Esophagus muscularis mucosa (tissue), 4 donors: Measurements from ENCODE around the gene EPX. TPM values are rescaled to one million over a fixed set of nuclear protein-coding genes. Genes with fewer than 3 reads are reported as not detected.
"Not testable (repeated sequence)": the region's sequence is repeated elsewhere in the genome, so short reads cannot be mapped to it uniquely, and the experiment has no call there.

ENCODE experiments used
- DNase-seq: peaks from one replicate; pipeline ENCODE4 v3.0.0-alpha.2; 2017; ENCODE audit errors: extremely low spot score
- H3K27ac ChIP-seq, 4 donors: fragments of 200-600 bp; sonication (generic); replicated peaks in 1 of 4; 1 replicate in 3 of 4; 2 replicates in 1 of 4; pipeline ENCODE4 v1.5.1; 2016 to 2019; ENCODE audit warnings: mild to moderate bottlenecking in 1 of 4
- H3K27me3 ChIP-seq, 4 donors: fragments of 200-600 bp; sonication (generic); one replicate each; pipeline versions ENCODE4 v1.5.1 to v1.6.0; 2016 to 2019
- H3K36me3 ChIP-seq, 4 donors: fragments of 200-600 bp; sonication (generic); one replicate each; pipeline ENCODE4 v1.5.1; 2016 to 2019
- H3K4me1 ChIP-seq, 4 donors: fragments of 200-600 bp; sonication (generic); one replicate each; pipeline ENCODE4 v1.5.1; 2016 to 2019
- H3K4me3 ChIP-seq, 4 donors: fragments of 200-600 bp; sonication (generic); 1 replicate in 2 of 4; 2 replicates in 2 of 4; pipeline ENCODE4 v1.5.1; 2016 to 2019; ENCODE audit warnings: mild to moderate bottlenecking in 4 of 4, moderate library complexity in 1 of 4
- H3K9me3 ChIP-seq, 4 donors: fragments of 200-600 bp; sonication (generic); 1 replicate in 3 of 4; 2 replicates in 1 of 4; pipeline ENCODE4 v1.5.1; 2016 to 2019
- CTCF ChIP-seq, 3 experiments: fragments of 200-600 bp in 2 of 3; fragments of 450-650 bp in 1 of 3; sonication (generic) in 2 of 3; IDR thresholded peaks; one replicate each; pipeline ENCODE4 v1.5.1; 2017 to 2019; ENCODE audit warnings: antibody characterized with exemption in 3 of 3, mild to moderate bottlenecking in 2 of 3, moderate library complexity in 1 of 3
- EP300 ChIP-seq: sonication (generic); formaldehyde crosslinking; IDR thresholded peaks from one replicate; pipeline ENCODE4 v1.6.1; 2017; ENCODE audit warnings: antibody characterized with exemption
- POLR2A ChIP-seq: fragments of 450-650 bp; IDR thresholded peaks from one replicate; pipeline ENCODE4 v1.6.1; 2017; ENCODE audit warnings: antibody characterized with exemption, moderate library complexity, mild to moderate bottlenecking, low read depth
- POLR2AphosphoS5 ChIP-seq, 2 donors: sonication (generic); formaldehyde crosslinking; IDR thresholded peaks; one replicate each; pipeline ENCODE4 v1.6.1; 2017; ENCODE audit warnings: antibody characterized with exemption in 2 of 2
- WGBS: methylation state at CpG from one replicate; pipeline ENCODE4 v1.1.5; 2018; 5-methylcytosine and 5-hydroxymethylcytosine counted together
- intact Hi-C: fragments of 100-400 bp; cut with DNase I; formaldehyde crosslinking; loops from one replicate; pipeline ENCODE4 v1.15.1; 2023
- total RNA-seq, 4 donors: library from RNA; depleted of rRNA; stranded (reverse); fragments of >200 nt; gene quantifications; one replicate each; pipeline versions ENCODE4 v1.1.0 to v1.2.1, GENCODE V29; 2016

Gene EPX
- total RNA-seq = not detected

GRCh38 chr17:58192612-58193011 lies at the start of gene EPX:
Gene EPX (plus strand): TSS chr17:58192726. CDS start chr17:58192847, 121 bp downstream.
- Histone ChIP-seq H3K36me3 (no peaks in the 10 kb centered on the region), H3K27me3 (peaks cover 0 to 85% (median 3%) of the 10 kb centered on the region in 4 donors), H3K27ac (no peak within 1 kb of the TSS), H3K9me3 (no peaks in the 10 kb centered on the region), H3K4me1 (no peaks in the 10 kb centered on the region), H3K4me3 (no peak within 1 kb of the TSS)
- TF ChIP-seq POLR2A (no peak), EP300 (no peak), POLR2AphosphoS5 (IDR thresholded peaks at IDR 0.05) (no peak), CTCF (IDR thresholded peaks at IDR 0.05) (no peak)
- WGBS = 43% methylated on average over 3 of the region's 6 CpGs
- intact Hi-C loops = no loop called here
- no peak for DNase-seq

DNA sequence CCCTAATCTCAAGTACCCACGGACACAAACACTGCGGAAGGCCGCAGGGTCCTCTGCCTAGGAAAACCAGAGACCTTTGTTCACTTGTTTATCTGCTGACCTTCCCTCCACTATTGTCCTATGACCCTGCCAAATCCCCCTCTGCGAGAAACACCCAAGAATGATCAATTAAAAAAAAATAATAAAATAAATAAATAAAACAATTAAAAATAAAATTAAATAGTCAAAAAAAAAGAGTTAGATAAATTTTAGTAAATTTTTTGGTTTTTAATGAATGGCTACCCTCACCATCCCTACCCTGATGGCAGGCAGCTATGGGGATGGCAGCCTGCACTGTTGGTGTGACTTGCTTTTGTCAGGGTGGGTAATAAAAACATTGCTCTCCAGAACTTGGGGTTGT lies 49.2 kb upstream of the EPX start:
- 83% methylated on average over 4 of the region's 4 CpGs for WGBS
- H3K4me1 ChIP-seq, H3K27ac ChIP-seq, intact Hi-C loops, H3K4me3 ChIP-seq, DNase-seq, H3K36me3 ChIP-seq: not testable (repeated sequence)
- Histone ChIP-seq H3K9me3 (peaks cover 0 to 38% (median 26%) of the 10 kb centered on the region in 4 donors), H3K27me3 (peaks cover 0 to 15% (median 0%) of the 10 kb centered on the region in 4 donors)

DNA sequence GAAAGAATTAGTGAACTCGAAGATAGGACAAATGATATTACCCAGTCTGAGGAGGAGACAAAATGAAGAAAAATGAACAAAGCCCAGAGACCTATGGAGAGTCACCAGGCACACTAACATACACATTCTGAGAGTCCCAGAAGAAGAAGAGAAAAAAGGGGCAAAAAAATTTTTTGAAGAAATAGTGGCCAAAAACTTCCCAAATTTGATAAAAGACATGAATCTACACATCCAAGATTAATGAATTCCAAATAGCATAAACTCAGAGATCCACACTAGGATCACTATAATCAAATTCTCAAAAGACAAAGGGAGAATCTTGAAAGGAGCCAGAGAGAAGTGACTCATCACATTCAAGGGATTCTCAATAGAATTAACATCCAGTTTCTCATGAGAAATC lies 47.7 kb upstream of the EPX start:
- no peak for TF ChIP-seq POLR2A
- no peak for TF ChIP-seq POLR2AphosphoS5 (IDR thresholded peaks at IDR 0.05)
- TF ChIP-seq CTCF (IDR thresholded peaks at IDR 0.05) = no peak
- no peak for TF ChIP-seq EP300

GRCh38 chr17:58147930-58148434 lies 44.5 kb upstream of the EPX start, which contains the start of gene OR4D1:
Gene OR4D1 (plus strand): TSS chr17:58148384. CDS start chr17:58155154, 6,770 bp downstream.
- peaks cover 0 to 38% (median 26%) of the 10 kb centered on the region in 4 donors for H3K9me3 ChIP-seq
- H3K27me3 ChIP-seq = peaks cover 0 to 29% (median 0%) of the 10 kb centered on the region in 4 donors
- TF ChIP-seq POLR2AphosphoS5 (IDR thresholded peaks at IDR 0.05) (no peak), EP300 (no peak), POLR2A (no peak), CTCF (IDR thresholded peaks at IDR 0.05) (no peak)
- H3K27ac ChIP-seq = no peak within 1 kb of the TSS
- H3K4me3 ChIP-seq = no peak within 1 kb of the TSS
- 44% methylated on average over 1 of the region's 1 CpG for WGBS
- H3K36me3 ChIP-seq = no peaks in the 10 kb centered on the region
- DNase-seq = no peak
- H3K4me1 ChIP-seq = no peaks in the 10 kb centered on the region
- intact Hi-C loops = no loop called here

More for the DNA sequence above, 47.7 kb upstream of the EPX start:
- Histone ChIP-seq H3K4me1 (no peaks in the 10 kb centered on the region), H3K4me3 (no peak overlapping the region), H3K27ac (no peak overlapping the region), H3K9me3 (peaks cover 0 to 38% (median 26%) of the 10 kb centered on the region in 4 donors), H3K36me3 (no peaks in the 10 kb centered on the region), H3K27me3 (peaks cover 0 to 12% (median 0%) of the 10 kb centered on the region in 4 donors)
- 81% methylated on average over 1 of the region's 1 CpG for WGBS
- intact Hi-C loops = no loop called here
- DNase-seq = no peak

GRCh38 chr17:58148609-58149008 lies 43.9 kb upstream of the EPX start:
- Histone ChIP-seq H3K36me3 (no peaks in the 10 kb centered on the region), H3K27me3 (peaks cover 0 to 36% (median 0%) of the 10 kb centered on the region in 4 donors), H3K9me3 (peaks cover 0 to 38% (median 26%) of the 10 kb centered on the region in 4 donors), H3K4me1 (no peaks in the 10 kb centered on the region), H3K4me3 (no peak overlapping the region), H3K27ac (no peak overlapping the region)
- no peak for DNase-seq
- 81% methylated on average over 3 of the region's 3 CpGs for WGBS
- TF ChIP-seq POLR2A (no peak), CTCF (IDR thresholded peaks at IDR 0.05) (no peak), POLR2AphosphoS5 (IDR thresholded peaks at IDR 0.05) (no peak), EP300 (no peak)
- intact Hi-C loops = no loop called here
